K562 (cell line): ENCODE data around the gene TTC16. TPM values are rescaled to one million over a fixed set of nuclear protein-coding genes. Genes with fewer than 3 reads are reported as not detected.

ENCODE experiments used
- ATF7 ChIP-seq: fragments of 450-650 bp; IDR thresholded peaks from 2 replicates; pipeline ENCODE4 v1.7.1; 2014; ENCODE audit warnings: mild to moderate bottlenecking, moderate library complexity
- CC2D1A ChIP-seq: fragments of 450-650 bp; IDR thresholded peaks from 2 replicates; pipeline ENCODE4 v1.6.1; 2017; ENCODE audit warnings: mild to moderate bottlenecking
- CEBPB ChIP-seq: fragments of 450-650 bp; IDR thresholded peaks from 2 replicates; pipeline ENCODE4 v1.6.1; 2016; ENCODE audit warnings: missing genetic modification characterization, missing compliant biosample characterization
- CEBPG ChIP-seq, 3 experiments: fragments of 200-800 bp in 1 of 3; sonication (Bioruptor generic) in 1 of 3; sonication (generic) in 1 of 3; formaldehyde crosslinking in 1 of 3; IDR thresholded peaks in 2 of 3; conservative IDR thresholded peaks in 1 of 3; 2 replicates each; pipeline versions ENCODE4 v1.6.1 to v1.8.0; 2016 to 2022; ENCODE audit warnings: missing compliant biosample characterization in 2 of 3, missing genetic modification characterization in 2 of 3, mild to moderate bottlenecking in 1 of 3, missing genetic modification reagents in 1 of 3
- CREBBP ChIP-seq: IDR thresholded peaks from one replicate; pipeline ENCODE4 v1.6.1; 2012; ENCODE audit warnings: low read depth, mild to moderate bottlenecking, control low read depth, inconsistent platforms, low read length
- CSDE1 ChIP-seq, 2 experiments: fragments of 450-650 bp; IDR thresholded peaks; 2 replicates each; pipeline ENCODE4 v1.6.1; 2016; ENCODE audit warnings: mild to moderate bottlenecking in 1 of 2
- CTBP1 ChIP-seq: fragments of 450-650 bp; IDR thresholded peaks from 2 replicates; pipeline ENCODE4 v1.6.1; 2016; ENCODE audit warnings: borderline replicate concordance
- DACH1 ChIP-seq: fragments of 450-650 bp; IDR thresholded peaks from 2 replicates; pipeline ENCODE4 v1.6.1; 2018; ENCODE audit not compliant: partially characterized antibody
- ETV5 ChIP-seq: sonication (generic); formaldehyde crosslinking; IDR thresholded peaks from 2 replicates; pipeline ENCODE4 v1.4.0; 2020; ENCODE audit warnings: low read depth, mild to moderate bottlenecking, missing genetic modification reagents
- FOXA1 ChIP-seq: fragments of 450-650 bp; IDR thresholded peaks from 2 replicates; pipeline ENCODE4 v1.6.1; 2016; ENCODE audit warnings: mild to moderate bottlenecking, borderline replicate concordance
- RCOR1 ChIP-seq, 2 experiments: IDR thresholded peaks; 2 replicates each; pipeline ENCODE4 v1.6.1; 2012; ENCODE audit warnings: low read depth in 2 of 2, low read length in 2 of 2, borderline replicate concordance in 1 of 2, improper control_type of control experiment in 1 of 2
- RFX1 ChIP-seq: fragments of 450-650 bp; IDR thresholded peaks from 2 replicates; pipeline ENCODE4 v1.6.1; 2016; ENCODE audit warnings: mild to moderate bottlenecking, moderate library complexity
- SMAD3 ChIP-seq: fragments of 450-650 bp; formaldehyde crosslinking; conservative IDR thresholded peaks from 2 replicates; pipeline ENCODE4 v1.4.0; 2020; ENCODE audit warnings: mild to moderate bottlenecking
- SMARCA4 ChIP-seq: fragments of 450-650 bp; IDR thresholded peaks from 2 replicates; pipeline ENCODE4 v1.6.1; 2016
- TAL1 ChIP-seq: fragments of 450-650 bp; IDR thresholded peaks from 2 replicates; pipeline ENCODE4 v1.6.1; 2016; ENCODE audit warnings: mild to moderate bottlenecking
- TCF3 ChIP-seq: sonication (generic); formaldehyde crosslinking; IDR thresholded peaks from 2 replicates; pipeline ENCODE4 v1.4.0; 2020; ENCODE audit warnings: mild to moderate bottlenecking, missing genetic modification reagents
- TEAD4 ChIP-seq, 2 experiments: sonication (generic) in 1 of 2; formaldehyde crosslinking in 1 of 2; IDR thresholded peaks; 2 replicates each; pipeline versions ENCODE4 v1.6.1 to v1.8.0; 2012 to 2022; ENCODE audit warnings: borderline replicate concordance in 1 of 2, inconsistent platforms in 1 of 2, low read length in 1 of 2, mild to moderate bottlenecking in 1 of 2, missing genetic modification reagents in 1 of 2
- YY1 ChIP-seq, 3 experiments: IDR thresholded peaks; 2 replicates each; pipeline ENCODE4 v1.6.1; 2011; ENCODE audit warnings: low read length in 2 of 3, mild to moderate bottlenecking in 2 of 3, moderate library complexity in 2 of 3, borderline replicate concordance in 1 of 3, control low read depth in 1 of 3, low read depth in 1 of 3; ENCODE audit not compliant: insufficient read depth in 3 of 3, insufficient replicate concordance in 2 of 3, control insufficient read depth in 1 of 3, insufficient read length in 1 of 3; ENCODE audit errors: extremely low read depth in 1 of 3
- ZNF263 ChIP-seq: sonication (generic); formaldehyde crosslinking; IDR thresholded peaks from 2 replicates; pipeline ENCODE4 v1.8.0; 2022; ENCODE audit warnings: mild to moderate bottlenecking, missing genetic modification reagents, borderline replicate concordance
- polyA plus RNA-seq, 8 experiments: library from polyadenylated mRNA; depleted of rRNA in 4 of 8; stranded (reverse) in 5 of 8; unstranded in 3 of 8; fragments of >200 nt; fragmentation: Nextera tagmentation in 2 of 8; fragmentation: Illumina TruSeq in 1 of 8; extraction: Ambion mirVana in 2 of 8; extraction: Trizol in 1 of 8; gene quantifications; 2 replicates each; pipeline versions ENCODE4 v1.2.1 to v1.2.3, GENCODE V29; 2011 to 2014; ENCODE audit warnings: inconsistent platforms in 1 of 8, missing spikeins in 1 of 8
- total RNA-seq, 7 experiments: library from RNA; depleted of rRNA in 6 of 7; stranded (reverse); fragments of >200 nt in 6 of 7; fragmentation: Illumina TruSeq in 2 of 7; extraction: Trizol in 2 of 7; gene quantifications; 2 replicates each; pipeline versions ENCODE4 v1.2.1 to v1.2.3, GENCODE V29; 2011 to 2021; ENCODE audit warnings: low replicate concordance in 1 of 7
- TF ChIP-seq, protein P1 (sequence below), 2 experiments: fragments of 250-450 bp in 1 of 2; fragments of 450-650 bp in 1 of 2; sonication (Bioruptor Pico) in 1 of 2; IDR thresholded peaks; 2 replicates each; pipeline versions ENCODE4 v1.6.1 to v1.8.0; 2016 to 2021; ENCODE audit warnings: mild to moderate bottlenecking in 2 of 2, moderate library complexity in 2 of 2, missing compliant biosample characterization in 1 of 2, missing genetic modification characterization in 1 of 2
- TF ChIP-seq, protein P2 (sequence below): fragments of 450-650 bp; IDR thresholded peaks from 2 replicates; pipeline ENCODE4 v1.6.1; 2016
- TF ChIP-seq, protein P3 (sequence below): fragments of 200-800 bp; sonication (Bioruptor generic); IDR thresholded peaks from 2 replicates; pipeline ENCODE4 v1.6.1; 2017; ENCODE audit warnings: missing genetic modification characterization, missing compliant biosample characterization

The TTC16 gene
- total and polyA plus RNA-seq, 9 of the 15 experiments (the other 6 are each of a cell fraction or from before 2014, with no cell fraction given): 0.11 TPM; not detected in 8

DNA sequence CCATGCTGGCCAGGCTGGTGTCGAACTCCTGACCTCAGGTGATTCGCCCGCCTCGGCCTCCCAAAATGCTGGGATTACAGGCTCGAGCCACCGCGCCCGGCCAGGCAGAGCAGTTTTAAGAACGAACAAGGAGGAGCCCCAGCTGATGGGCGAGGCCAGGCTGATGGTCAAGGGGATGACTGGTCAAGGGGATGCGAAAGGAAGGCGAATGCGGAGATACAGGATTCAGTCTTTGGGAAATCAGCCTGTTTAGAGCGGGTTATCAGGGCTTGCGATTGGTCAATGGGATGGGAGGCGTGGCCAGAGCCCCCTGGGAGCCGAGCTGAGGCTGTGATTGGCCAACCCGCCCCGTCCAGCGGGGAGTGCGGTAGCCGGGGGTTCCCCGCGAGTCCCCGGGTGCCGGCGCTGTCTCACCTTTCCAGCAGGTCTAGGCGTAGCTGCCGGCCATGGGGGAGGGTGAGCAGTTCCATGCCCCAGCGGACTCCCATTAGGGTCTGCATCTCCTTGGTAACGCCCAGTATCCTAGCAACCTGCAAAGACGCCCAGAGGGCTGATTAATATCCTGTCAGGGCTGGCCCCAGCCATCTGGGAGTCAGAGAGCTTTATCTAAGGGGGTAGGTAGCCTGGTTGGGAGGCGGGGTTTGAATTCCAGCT is 26.7 kb downstream of the TTC16 start (continued):
- TF ChIP-seq, protein P1, sequence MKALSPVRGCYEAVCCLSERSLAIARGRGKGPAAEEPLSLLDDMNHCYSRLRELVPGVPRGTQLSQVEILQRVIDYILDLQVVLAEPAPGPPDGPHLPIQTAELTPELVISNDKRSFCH (CRISPR knock-in tag; IDR thresholded peaks at IDR 0.05): no peak
- TF ChIP-seq, protein P1 (tag; IDR thresholded peaks at IDR 0.05): peak; percentile 48; the same call in 1 of the 2 replicates
- no peak for TF ChIP-seq YY1 (IDR thresholded peaks at IDR 0.05; ENCODE audit: borderline replicate concordance in 1 of 3, control insufficient read depth in 1 of 3, extremely low read depth in 1 of 3, insufficient read depth in 3 of 3, insufficient read length in 1 of 3, insufficient replicate concordance in 2 of 3, low read depth in 1 of 3, low read length in 2 of 3)
- TF ChIP-seq CSDE1 (IDR thresholded peaks at IDR 0.05): peak in 1 of 2 experiments; percentile 91; a peak in 2 of 4 replicates
- no peak for TF ChIP-seq SMAD3 (CRISPR knock-in tag)
- 0 out of 2 replicates have a peak, but pooled peaks have one; percentile 10 for TF ChIP-seq ATF7
- TF ChIP-seq RFX1: peak; percentile 98
- TF ChIP-seq TCF3 (CRISPR knock-in tag): peak; percentile 45; the same call in 1 of the 2 replicates
- peak; percentile 59; the same call in 1 of the 2 replicates for TF ChIP-seq ZNF263
- TF ChIP-seq SMARCA4: no peak
- TF ChIP-seq CREBBP: no peak
- TF ChIP-seq TEAD4 (IDR thresholded peaks at IDR 0.05; ENCODE audit: low read length): peak; percentile 56
- TF ChIP-seq TEAD4 (CRISPR knock-in tag; IDR thresholded peaks at IDR 0.05; ENCODE audit: borderline replicate concordance): no peak
- peak in 1 of 2 experiments; percentile 71; a peak in 1 of 4 replicates for TF ChIP-seq RCOR1 (IDR thresholded peaks at IDR 0.05; ENCODE audit: borderline replicate concordance in 1 of 2, low read depth in 2 of 2, low read length in 2 of 2)
- no peak for TF ChIP-seq CC2D1A
- TF ChIP-seq, protein P2, sequence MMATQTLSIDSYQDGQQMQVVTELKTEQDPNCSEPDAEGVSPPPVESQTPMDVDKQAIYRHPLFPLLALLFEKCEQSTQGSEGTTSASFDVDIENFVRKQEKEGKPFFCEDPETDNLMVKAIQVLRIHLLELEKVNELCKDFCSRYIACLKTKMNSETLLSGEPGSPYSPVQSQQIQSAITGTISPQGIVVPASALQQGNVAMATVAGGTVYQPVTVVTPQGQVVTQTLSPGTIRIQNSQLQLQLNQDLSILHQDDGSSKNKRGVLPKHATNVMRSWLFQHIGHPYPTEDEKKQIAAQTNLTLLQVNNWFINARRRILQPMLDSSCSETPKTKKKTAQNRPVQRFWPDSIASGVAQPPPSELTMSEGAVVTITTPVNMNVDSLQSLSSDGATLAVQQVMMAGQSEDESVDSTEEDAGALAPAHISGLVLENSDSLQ: peak; percentile 97
- TF ChIP-seq DACH1: peak; percentile 28
- TF ChIP-seq CEBPG (CRISPR knock-in tag; IDR thresholded peaks at IDR 0.05): no peak
- TF ChIP-seq CEBPG (tag; conservative IDR thresholded peaks at IDR 0.05 in 1 of 2, IDR thresholded peaks at IDR 0.05 in 1 of 2): peak; percentile 28 to 71; a peak in 3 of 4 replicates
- peak; percentile 22; the same call in 1 of the 2 replicates for TF ChIP-seq ETV5 (CRISPR knock-in tag)
- TF ChIP-seq TAL1: peak; percentile 14; the same call in 1 of the 2 replicates
- TF ChIP-seq, protein P3, sequence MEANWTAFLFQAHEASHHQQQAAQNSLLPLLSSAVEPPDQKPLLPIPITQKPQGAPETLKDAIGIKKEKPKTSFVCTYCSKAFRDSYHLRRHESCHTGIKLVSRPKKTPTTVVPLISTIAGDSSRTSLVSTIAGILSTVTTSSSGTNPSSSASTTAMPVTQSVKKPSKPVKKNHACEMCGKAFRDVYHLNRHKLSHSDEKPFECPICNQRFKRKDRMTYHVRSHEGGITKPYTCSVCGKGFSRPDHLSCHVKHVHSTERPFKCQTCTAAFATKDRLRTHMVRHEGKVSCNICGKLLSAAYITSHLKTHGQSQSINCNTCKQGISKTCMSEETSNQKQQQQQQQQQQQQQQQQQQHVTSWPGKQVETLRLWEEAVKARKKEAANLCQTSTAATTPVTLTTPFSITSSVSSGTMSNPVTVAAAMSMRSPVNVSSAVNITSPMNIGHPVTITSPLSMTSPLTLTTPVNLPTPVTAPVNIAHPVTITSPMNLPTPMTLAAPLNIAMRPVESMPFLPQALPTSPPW (CRISPR knock-in tag): peak; percentile 52
- TF ChIP-seq FOXA1: no peak
- peak; percentile 92 for TF ChIP-seq CTBP1
- TF ChIP-seq CEBPB (tag): peak; percentile 22; the same call in 1 of the 2 replicates
